ENCODE results near the gene ATP9A.

- TF ChIP-seq TAF1 (IDR thresholded peaks at IDR 0.05; ENCODE audit: borderline replicate concordance, insufficient read depth, low read length) (no peak), POLR2AphosphoS5 (IDR thresholded peaks at IDR 0.05; ENCODE audit: low read depth, low read length) (no peak), REST (IDR thresholded peaks at IDR 0.05; ENCODE audit: insufficient read depth in 1 of 2, low read depth in 2 of 2, low read length in 2 of 2) (no peak), SIN3A (IDR thresholded peaks at IDR 0.05; ENCODE audit: borderline replicate concordance, insufficient read depth, low read length) (no peak), FOXP2 (optimal IDR thresholded peaks at IDR 0.05; ENCODE audit: borderline replicate concordance, extremely low read depth, extremely low read length, insufficient read depth) (no peak)
Observed at GRCh38 chr20:51720384-51720783, 47.8 kb downstream of the ATP9A start.

Data from PFSK-1 (cell line).